Effector memory CD4-positive, alpha-beta T cell (primary cell): ENCODE results near the gene ST8SIA1.

ENCODE experiments used
- DNase-seq, 3 donors: peaks; one replicate each; pipeline ENCODE4 v3.0.0-alpha.2; 2020
- H3K27ac ChIP-seq: 2 replicates; pipeline ENCODE4 v1.7.0; 2013; ENCODE audit warnings: mild to moderate bottlenecking, low read length, moderate library complexity; ENCODE audit not compliant: insufficient read depth, poor library complexity, severe bottlenecking
- H3K27me3 ChIP-seq: replicated peaks from 2 replicates; pipeline ENCODE4 v1.7.0; 2013; ENCODE audit warnings: mild to moderate bottlenecking, low read length; ENCODE audit not compliant: insufficient read depth, control insufficient read depth, poor library complexity, severe bottlenecking
- H3K36me3 ChIP-seq: 2 replicates; pipeline ENCODE4 v1.7.0; 2013; ENCODE audit warnings: mild to moderate bottlenecking, low read length, moderate library complexity; ENCODE audit not compliant: control insufficient read depth, insufficient read depth
- H3K4me1 ChIP-seq: 2 replicates; pipeline ENCODE4 v1.7.0; 2013; ENCODE audit warnings: low read length, mild to moderate bottlenecking; ENCODE audit not compliant: control insufficient read depth, insufficient read depth, poor library complexity, severe bottlenecking
- H3K4me3 ChIP-seq: 2 replicates; pipeline ENCODE4 v1.7.0; 2013; ENCODE audit warnings: low read length, low read depth, mild to moderate bottlenecking; ENCODE audit not compliant: insufficient read depth, poor library complexity, severe bottlenecking
- H3K9me3 ChIP-seq: 2 replicates; pipeline ENCODE4 v1.7.0; 2013; ENCODE audit warnings: mild to moderate bottlenecking, low read length, moderate library complexity; ENCODE audit not compliant: control insufficient read depth

Gene ST8SIA1

DNA sequence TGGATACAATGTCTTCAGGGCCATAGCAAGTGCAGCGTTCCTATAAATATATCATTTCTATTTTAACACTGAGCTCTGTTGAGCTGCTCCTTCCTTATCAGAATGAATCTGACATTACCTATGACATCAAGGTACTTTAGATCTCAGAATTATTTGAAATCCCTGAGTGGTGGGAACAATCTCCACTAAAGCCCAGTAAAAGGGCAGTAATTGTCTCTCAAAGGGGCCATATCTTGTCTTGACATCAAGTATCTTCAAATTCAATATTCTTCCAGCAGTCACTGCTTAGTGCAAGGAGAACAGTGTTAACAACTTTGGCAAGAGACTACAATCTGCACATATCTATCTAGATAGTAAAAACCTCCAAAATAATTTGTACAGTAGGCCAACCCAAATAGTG lies 21.7 kb upstream of the ST8SIA1 start:
- Histone ChIP-seq H3K4me1 (no peaks in the 10 kb centered on the region), H3K27me3 (no peaks in the 10 kb centered on the region), H3K9me3 (no peaks in the 10 kb centered on the region), H3K4me3 (no peak overlapping the region), H3K27ac (no peak overlapping the region), H3K36me3 (no peaks in the 10 kb centered on the region)
- DNase-seq: no peak

DNA sequence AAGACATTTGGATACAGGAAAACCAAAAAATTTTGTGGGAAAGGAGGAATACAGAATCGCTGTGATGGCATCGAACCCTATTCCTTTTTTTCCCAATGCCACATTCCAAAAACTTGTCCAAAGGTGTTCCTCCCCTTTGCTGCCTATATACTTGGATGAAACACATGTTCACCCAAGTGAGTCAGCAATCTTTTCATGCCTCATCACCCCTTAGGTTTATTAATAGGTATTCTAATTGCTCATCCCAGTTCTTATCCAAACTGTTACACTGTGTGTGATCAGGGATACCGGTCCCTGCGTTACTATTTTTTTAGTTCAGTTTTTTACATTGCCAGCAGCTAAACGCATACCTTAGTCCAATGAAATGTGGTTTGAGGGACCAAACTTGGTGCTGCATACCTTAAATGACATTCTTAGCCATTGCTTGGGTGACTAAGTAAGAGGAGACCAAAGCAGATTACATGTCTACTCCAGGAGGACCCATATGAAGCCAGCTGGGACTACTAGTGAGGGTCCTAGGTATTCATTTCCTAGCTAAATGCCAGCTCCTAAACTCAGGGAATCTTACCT lies 20.6 kb upstream of the ST8SIA1 start:
- Histone ChIP-seq H3K36me3 (no peaks in the 10 kb centered on the region), H3K4me3 (no peak overlapping the region), H3K4me1 (no peaks in the 10 kb centered on the region), H3K9me3 (no peaks in the 10 kb centered on the region), H3K27ac (no peak overlapping the region), H3K27me3 (no peaks in the 10 kb centered on the region)
- no peak for DNase-seq

DNA sequence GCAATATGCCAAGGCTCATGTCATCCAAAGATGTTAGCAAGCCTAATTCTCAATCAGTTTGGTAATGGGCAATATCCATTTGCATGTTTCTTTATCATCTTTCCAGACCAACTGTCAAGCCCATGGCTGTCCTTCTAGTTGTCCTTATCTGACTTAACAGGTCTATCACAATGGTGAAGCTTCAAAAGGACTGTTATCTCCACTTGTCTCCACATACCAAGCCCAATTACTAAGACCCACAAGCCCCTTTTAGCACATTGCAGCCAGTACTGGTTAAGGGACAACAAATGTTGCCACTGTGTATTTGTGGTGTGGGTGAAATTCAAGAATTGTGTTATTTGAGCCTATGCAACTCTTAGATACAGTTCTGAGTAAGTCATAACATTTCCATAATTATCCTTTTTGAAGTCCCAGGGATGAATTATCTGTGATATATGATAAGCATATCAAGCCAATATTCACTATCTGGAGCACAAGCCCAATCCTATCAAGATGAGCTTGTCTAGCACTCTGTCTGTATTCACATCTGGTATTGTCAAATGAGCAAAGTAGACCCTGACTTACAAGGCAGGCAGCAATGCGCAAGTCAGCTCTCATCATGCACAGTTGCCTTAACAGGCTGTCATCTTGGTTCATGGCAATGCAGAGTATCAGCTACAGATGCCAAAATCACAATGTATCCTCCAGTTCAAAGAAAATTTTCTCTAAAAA lies 19.3 kb upstream of the ST8SIA1 start:
- Histone ChIP-seq H3K27me3 (no peaks in the 10 kb centered on the region), H3K27ac (no peak overlapping the region), H3K4me3 (no peak overlapping the region), H3K36me3 (no peaks in the 10 kb centered on the region), H3K4me1 (no peaks in the 10 kb centered on the region), H3K9me3 (no peaks in the 10 kb centered on the region)
- DNase-seq: no peak

DNA sequence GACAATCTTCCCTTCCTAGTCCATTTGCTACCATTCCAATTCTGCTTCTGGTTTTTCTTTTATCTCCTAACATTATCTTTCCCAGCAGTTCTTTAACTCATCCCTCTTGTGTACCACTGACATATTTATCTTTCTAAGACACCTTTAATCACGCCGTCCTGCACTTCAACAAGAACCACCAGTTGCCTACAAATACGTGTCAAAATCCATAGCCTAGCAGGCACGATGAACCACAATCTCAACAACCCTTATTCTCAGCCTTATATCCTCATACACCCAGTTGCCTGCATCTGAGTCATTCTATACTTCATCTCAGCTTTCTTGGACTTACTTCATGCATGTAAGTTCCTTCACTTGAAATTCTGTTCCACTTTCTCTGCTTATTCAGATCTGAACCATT lies 16.4 kb upstream of the ST8SIA1 start:
- H3K4me3 ChIP-seq: no peak overlapping the region
- DNase-seq: no peak
- no peak overlapping the region for H3K27ac ChIP-seq
- no peaks in the 10 kb centered on the region for H3K4me1 ChIP-seq
- no peaks in the 10 kb centered on the region for H3K36me3 ChIP-seq
- H3K27me3 ChIP-seq: no peaks in the 10 kb centered on the region
- no peaks in the 10 kb centered on the region for H3K9me3 ChIP-seq

DNA sequence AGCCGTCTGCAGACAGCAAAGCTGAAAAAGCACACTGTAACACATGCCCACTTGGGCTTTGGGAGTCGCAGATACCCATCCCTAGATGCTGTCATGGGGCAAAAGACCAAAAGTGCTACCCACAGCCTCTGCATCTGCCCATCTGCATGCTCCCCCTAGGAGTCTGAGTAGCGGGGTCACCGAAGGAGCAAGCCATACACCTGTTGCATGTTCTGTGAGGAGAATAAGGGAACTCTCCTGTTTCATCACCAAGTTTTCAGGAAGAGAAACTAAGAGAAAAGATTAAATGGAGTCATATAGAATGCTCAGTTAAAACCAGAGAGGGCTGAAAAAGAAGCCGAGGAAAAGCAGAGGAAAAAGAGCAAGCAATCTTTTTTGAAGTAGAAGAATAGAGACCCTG lies 13.7 kb upstream of the ST8SIA1 start:
- no peaks in the 10 kb centered on the region for H3K36me3 ChIP-seq
- H3K4me1 ChIP-seq: no peaks in the 10 kb centered on the region
- no peak for DNase-seq
- no peaks in the 10 kb centered on the region for H3K9me3 ChIP-seq
- no peak overlapping the region for H3K4me3 ChIP-seq
- H3K27ac ChIP-seq: no peak overlapping the region
- H3K27me3 ChIP-seq: no peaks in the 10 kb centered on the region

DNA sequence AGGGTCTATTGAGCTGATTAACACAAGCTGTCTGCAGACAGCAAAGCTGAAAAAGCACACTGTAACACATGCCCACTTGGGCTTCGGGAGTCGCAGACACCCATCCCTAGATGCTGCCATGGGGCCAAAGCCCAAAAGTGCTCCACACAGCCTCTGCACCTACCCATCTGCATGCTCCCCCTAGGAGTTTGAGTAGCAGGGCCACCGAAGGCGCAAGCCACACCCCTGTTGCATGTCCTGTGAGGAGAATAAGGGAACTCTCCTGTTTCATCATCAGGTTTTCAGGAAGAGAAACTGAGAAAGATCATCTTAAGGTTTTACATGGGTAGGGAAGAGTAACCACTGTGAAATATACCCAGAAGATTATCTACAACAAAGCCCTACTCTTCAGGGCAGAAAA lies 5.6 kb upstream of the ST8SIA1 start:
- no peak for DNase-seq
- H3K27ac ChIP-seq: no peak overlapping the region
- H3K36me3 ChIP-seq: no peaks in the 10 kb centered on the region
- peaks cover 3% of the 10 kb centered on the region for H3K4me1 ChIP-seq
- H3K27me3 ChIP-seq: no peaks in the 10 kb centered on the region
- H3K9me3 ChIP-seq: no peaks in the 10 kb centered on the region
- H3K4me3 ChIP-seq: no peak overlapping the region

DNA sequence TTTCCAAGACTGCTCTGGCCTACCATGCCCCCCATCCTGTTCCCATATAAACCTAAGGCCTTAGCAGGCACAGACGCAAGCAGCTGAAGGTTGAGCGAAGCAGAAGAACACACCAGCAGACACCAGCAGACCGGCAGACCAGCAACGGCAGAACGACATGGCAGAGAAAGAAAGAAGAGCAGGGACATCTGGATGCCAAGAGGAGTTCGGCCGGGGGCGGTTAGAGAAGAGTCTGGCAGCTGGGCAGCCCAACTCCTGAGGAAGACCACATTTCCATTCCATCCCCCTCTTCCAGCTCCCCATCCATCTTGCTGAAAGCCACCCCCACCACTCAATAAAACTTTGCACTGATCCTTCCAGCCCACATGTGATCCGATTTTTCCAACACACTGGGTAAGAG lies 5.2 kb upstream of the ST8SIA1 start:
- H3K4me1 ChIP-seq: peaks cover 3% of the 10 kb centered on the region
- no peak overlapping the region for H3K4me3 ChIP-seq
- no peaks in the 10 kb centered on the region for H3K36me3 ChIP-seq
- DNase-seq: no peak
- H3K27me3 ChIP-seq: no peaks in the 10 kb centered on the region
- H3K9me3 ChIP-seq: no peaks in the 10 kb centered on the region
- H3K27ac ChIP-seq: no peak overlapping the region

DNA sequence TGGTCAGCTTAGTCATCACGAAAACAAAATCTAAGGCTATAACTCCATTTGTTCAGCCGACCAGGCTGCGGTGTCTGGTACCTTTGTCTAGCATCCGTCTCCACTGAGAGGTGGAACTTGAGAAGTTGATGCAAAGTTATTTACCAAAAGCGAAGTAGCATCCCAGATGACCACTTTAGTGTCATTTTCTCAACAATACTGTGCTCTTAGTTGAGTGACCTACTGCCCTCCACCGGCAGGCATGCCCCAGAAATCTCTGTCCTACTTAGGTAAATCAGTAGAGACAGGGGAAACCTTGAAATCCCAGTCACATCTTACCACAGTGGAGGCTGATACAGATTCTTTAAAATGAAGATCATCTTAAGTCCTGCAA lies 1.3 kb upstream of the ST8SIA1 start:
- peaks cover 26% of the 10 kb centered on the region for H3K4me1 ChIP-seq
- no peaks in the 10 kb centered on the region for H3K9me3 ChIP-seq
- H3K27ac ChIP-seq: peak overlapping the region; percentile 70
- no peaks in the 10 kb centered on the region for H3K36me3 ChIP-seq
- H3K4me3 ChIP-seq: peak overlapping the region; percentile 83
- H3K27me3 ChIP-seq: no peaks in the 10 kb centered on the region
- no peak for DNase-seq

DNA sequence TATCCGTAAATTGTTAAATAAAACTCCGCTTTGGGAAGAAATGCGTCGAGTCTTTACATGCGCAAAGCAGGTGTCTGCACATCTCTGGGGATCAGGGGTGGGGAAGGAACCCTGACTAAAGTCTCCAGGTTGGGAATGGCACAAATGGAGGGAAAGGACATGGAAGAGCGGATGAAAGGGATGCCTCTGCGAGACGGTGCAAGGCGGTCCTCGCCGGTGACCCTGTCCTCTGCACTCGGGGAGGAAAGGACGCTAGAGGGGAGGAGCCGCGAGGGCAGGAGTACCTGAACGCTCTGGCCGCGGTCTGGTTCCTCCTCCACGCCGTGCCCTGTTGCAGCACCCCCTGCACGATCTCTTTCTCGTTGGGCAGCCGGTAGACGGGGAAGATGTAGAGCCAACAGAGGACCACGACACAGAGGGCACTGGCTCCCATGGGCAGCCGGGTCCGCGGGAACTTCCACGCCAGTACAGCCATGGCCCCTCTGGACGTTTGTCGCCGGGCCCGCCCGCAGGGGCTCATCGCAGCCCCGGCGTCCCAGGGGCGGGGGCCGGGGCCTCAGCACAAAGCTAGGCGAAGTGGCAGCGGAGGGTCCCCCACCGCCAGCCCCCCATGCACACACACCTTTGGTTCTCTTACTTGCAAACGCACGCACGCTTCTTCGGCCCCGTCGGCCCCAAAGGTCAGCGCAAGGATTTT lies 646 bp downstream of the ST8SIA1 start:
- Histone ChIP-seq H3K27me3 (no peaks in the 10 kb centered on the region), H3K4me1 (peaks cover 26% of the 10 kb centered on the region), H3K36me3 (no peaks in the 10 kb centered on the region), H3K27ac (peak overlapping the region; percentile 70), H3K4me3 (peak overlapping the region; percentile 83), H3K9me3 (no peaks in the 10 kb centered on the region)
- no peak for DNase-seq

DNA sequence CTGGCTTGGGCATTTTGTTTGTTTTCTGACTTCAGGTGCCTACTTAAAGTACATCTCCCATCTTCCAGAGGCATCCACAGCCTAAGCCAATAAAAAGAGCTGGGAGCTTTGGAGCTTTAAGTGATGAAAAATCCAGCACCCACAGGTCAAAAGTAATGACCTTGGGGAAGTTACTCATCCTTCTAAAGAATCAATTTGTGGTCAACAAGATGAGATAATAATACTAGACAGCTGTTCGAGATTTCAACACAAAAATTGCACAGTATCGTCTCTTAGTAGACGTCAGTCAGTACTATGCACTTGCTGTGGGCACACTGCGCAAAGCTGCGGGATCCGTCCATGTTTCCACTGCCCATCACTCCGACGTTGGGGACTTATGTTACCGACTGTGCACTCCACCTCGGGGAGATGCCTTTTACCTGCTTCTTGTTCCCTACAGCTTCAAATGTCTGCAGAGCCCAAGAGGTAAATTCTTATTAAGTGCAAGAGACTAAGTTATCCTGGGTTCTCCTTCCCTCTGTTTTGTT lies 1.3 kb downstream of the ST8SIA1 start:
- Histone ChIP-seq H3K36me3 (no peaks in the 10 kb centered on the region), H3K9me3 (no peaks in the 10 kb centered on the region), H3K4me1 (peaks cover 26% of the 10 kb centered on the region), H3K27ac (peak overlapping the region; percentile 70), H3K27me3 (no peaks in the 10 kb centered on the region), H3K4me3 (peak overlapping the region; percentile 83)
- no peak for DNase-seq
